Upper lobe of left lung (tissue), 6 donors: Measurements from ENCODE around the gene PRRG2. TPM values are rescaled to one million over a fixed set of nuclear protein-coding genes. Genes with fewer than 3 reads are reported as not detected.

Experiments
- ATAC-seq, 2 donors: fragments of 200-7000 bp; cut with Tn5 transposase; one replicate each; pipeline ENCODE4 v1.9.1; 2022; ENCODE audit warnings: mild to moderate bottlenecking in 2 of 2, moderate library complexity in 2 of 2; ENCODE audit not compliant: low FRiP score in 2 of 2
- DNase-seq, 2 donors: peaks; one replicate each; pipeline ENCODE4 v3.0.0-alpha.2; 2019 to 2020
- H3K27ac ChIP-seq, 4 donors: fragments of 200-600 bp; sonication (generic); one replicate each; pipeline ENCODE4 v1.5.1; 2016 to 2019
- H3K27me3 ChIP-seq, 4 donors: fragments of 200-600 bp; sonication (generic); one replicate each; pipeline ENCODE4 v1.5.1; 2017 to 2019
- H3K36me3 ChIP-seq, 4 donors: fragments of 200-600 bp; sonication (generic); one replicate each; pipeline ENCODE4 v1.5.1; 2016 to 2019
- H3K4me1 ChIP-seq, 4 donors: fragments of 200-600 bp; sonication (generic); one replicate each; pipeline ENCODE4 v1.5.1; 2018 to 2019
- H3K4me3 ChIP-seq, 4 donors: fragments of 200-600 bp; sonication (generic); one replicate each; pipeline ENCODE4 v1.5.1; 2017 to 2019; ENCODE audit warnings: mild to moderate bottlenecking in 2 of 4, moderate library complexity in 1 of 4
- H3K9me3 ChIP-seq, 4 donors: fragments of 200-600 bp; sonication (generic); one replicate each; pipeline ENCODE4 v1.5.1; 2018 to 2019
- EP300 ChIP-seq, 4 donors: sonication (generic); formaldehyde crosslinking; IDR thresholded peaks; one replicate each; pipeline ENCODE4 v1.5.1; 2017; ENCODE audit warnings: antibody characterized with exemption in 4 of 4, control low read depth in 2 of 4
- POLR2A ChIP-seq, 4 donors: fragments of 450-650 bp; IDR thresholded peaks; one replicate each; pipeline ENCODE4 v1.5.1; 2016 to 2017; ENCODE audit warnings: antibody characterized with exemption in 4 of 4, mild to moderate bottlenecking in 2 of 4
- POLR2AphosphoS5 ChIP-seq, 2 donors: sonication (generic); formaldehyde crosslinking; IDR thresholded peaks; one replicate each; pipeline ENCODE4 v1.5.1; 2017; ENCODE audit warnings: antibody characterized with exemption in 2 of 2
- WGBS, 2 donors: methylation state at CpG; one replicate each; pipeline ENCODE4 v1.1.5; 2017 to 2018; 5-methylcytosine and 5-hydroxymethylcytosine counted together
- total RNA-seq, 6 donors: library from RNA; depleted of rRNA in 4 of 6; stranded (reverse); fragments of >200 nt in 4 of 6; gene quantifications; one replicate each; pipeline versions ENCODE4 v1.1.0 to v1.2.1, GENCODE V29; 2016 to 2021
- TF ChIP-seq, protein P1 (sequence below), 6 experiments: fragments of 450-650 bp in 4 of 6; fragments of 200-600 bp in 2 of 6; sonication (generic) in 2 of 6; IDR thresholded peaks; one replicate each; pipeline ENCODE4 v1.5.1; 2016 to 2019; ENCODE audit warnings: antibody characterized with exemption in 6 of 6
- donor health status: DM: no; HTN: no; CAD: no; lungs with moderate emphysema.
- donor health status: DM: no; HTN: yes; CAD: no; lungs with severe emphysema.

Gene PRRG2
- total RNA-seq, 6 donors from 2014 or later: 3.8 to 10.0 (median 7.1) TPM

GRCh38 chr19:49538643-49539042, 42.5 kb upstream of the PRRG2 start:
- WGBS, 2 donors: 83 to 85% methylated on average over 5 of the region's 5 CpGs
- peaks cover 8 to 11% (median 8%) of the 10 kb centered on the region in 4 donors for H3K4me1 ChIP-seq
- no peak overlapping the region for H3K27ac ChIP-seq
- DNase-seq (no peak), ATAC-seq (no peak)
- no peaks in the 10 kb centered on the region for H3K27me3 ChIP-seq
- H3K9me3 ChIP-seq: no peaks in the 10 kb centered on the region
- TF ChIP-seq, protein P1, sequence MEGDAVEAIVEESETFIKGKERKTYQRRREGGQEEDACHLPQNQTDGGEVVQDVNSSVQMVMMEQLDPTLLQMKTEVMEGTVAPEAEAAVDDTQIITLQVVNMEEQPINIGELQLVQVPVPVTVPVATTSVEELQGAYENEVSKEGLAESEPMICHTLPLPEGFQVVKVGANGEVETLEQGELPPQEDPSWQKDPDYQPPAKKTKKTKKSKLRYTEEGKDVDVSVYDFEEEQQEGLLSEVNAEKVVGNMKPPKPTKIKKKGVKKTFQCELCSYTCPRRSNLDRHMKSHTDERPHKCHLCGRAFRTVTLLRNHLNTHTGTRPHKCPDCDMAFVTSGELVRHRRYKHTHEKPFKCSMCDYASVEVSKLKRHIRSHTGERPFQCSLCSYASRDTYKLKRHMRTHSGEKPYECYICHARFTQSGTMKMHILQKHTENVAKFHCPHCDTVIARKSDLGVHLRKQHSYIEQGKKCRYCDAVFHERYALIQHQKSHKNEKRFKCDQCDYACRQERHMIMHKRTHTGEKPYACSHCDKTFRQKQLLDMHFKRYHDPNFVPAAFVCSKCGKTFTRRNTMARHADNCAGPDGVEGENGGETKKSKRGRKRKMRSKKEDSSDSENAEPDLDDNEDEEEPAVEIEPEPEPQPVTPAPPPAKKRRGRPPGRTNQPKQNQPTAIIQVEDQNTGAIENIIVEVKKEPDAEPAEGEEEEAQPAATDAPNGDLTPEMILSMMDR (IDR thresholded peaks at IDR 0.05): no peak
- no peak for TF ChIP-seq POLR2AphosphoS5 (IDR thresholded peaks at IDR 0.05)
- TF ChIP-seq POLR2A (IDR thresholded peaks at IDR 0.05): no peak
- TF ChIP-seq EP300 (IDR thresholded peaks at IDR 0.05): no peak
- H3K4me3 ChIP-seq: no peak overlapping the region
- peaks cover 0 to 30% (median 18%) of the 10 kb centered on the region in 4 donors for H3K36me3 ChIP-seq

- Histone ChIP-seq H3K27me3 (no peaks in the 10 kb centered on the region), H3K4me3 (no peak overlapping the region), H3K4me1 (peaks cover 2 to 3% (median 3%) of the 10 kb centered on the region in 4 donors), H3K9me3 (no peaks in the 10 kb centered on the region), H3K27ac (no peak overlapping the region), H3K36me3 (peaks cover 0 to 30% (median 18%) of the 10 kb centered on the region in 4 donors)
- TF ChIP-seq, protein P1 (IDR thresholded peaks at IDR 0.05): no peak
- WGBS, 2 donors: 90 to 91% methylated on average over 9 to 12 of the region's 13 CpGs
- DNase-seq (no peak), ATAC-seq (no peak)
These were observed 41.7 kb upstream of the PRRG2 start for GRCh38 chr19:49539192-49539952.

- H3K9me3 ChIP-seq: no peaks in the 10 kb centered on the region
- TF ChIP-seq POLR2A (IDR thresholded peaks at IDR 0.05) (no peak), EP300 (IDR thresholded peaks at IDR 0.05) (no peak), POLR2AphosphoS5 (IDR thresholded peaks at IDR 0.05) (no peak)
- TF ChIP-seq, protein P1 (IDR thresholded peaks at IDR 0.05): no peak
- WGBS, 2 donors: 89 to 91% methylated on average over 6 of the region's 6 CpGs
These were observed 39.2 kb upstream of the PRRG2 start for GRCh38 chr19:49541914-49542313.

DNA sequence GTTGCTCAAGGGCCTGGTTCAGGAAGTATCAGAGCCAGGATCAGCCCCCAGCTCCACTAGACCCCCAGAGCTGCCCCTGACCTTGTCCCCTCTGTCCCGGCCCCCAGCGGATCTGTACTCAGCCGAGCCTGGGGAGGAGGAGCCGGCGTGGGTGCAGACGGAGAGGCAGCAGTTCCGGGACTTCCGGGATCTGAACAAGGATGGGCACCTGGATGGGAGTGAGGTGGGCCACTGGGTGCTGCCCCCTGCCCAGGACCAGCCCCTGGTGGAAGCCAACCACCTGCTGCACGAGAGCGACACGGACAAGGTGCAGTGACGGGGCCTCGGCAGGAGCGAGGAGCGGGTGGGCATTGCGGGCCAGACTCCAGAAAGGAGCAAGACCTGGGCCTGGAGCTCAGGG, 38.7 kb upstream of the PRRG2 start:
- TF ChIP-seq POLR2AphosphoS5 (IDR thresholded peaks at IDR 0.05): no peak
- no peak for TF ChIP-seq POLR2A (IDR thresholded peaks at IDR 0.05)
- TF ChIP-seq, protein P1 (IDR thresholded peaks at IDR 0.05): no peak
- TF ChIP-seq EP300 (IDR thresholded peaks at IDR 0.05): no peak
- no peak overlapping the region for H3K4me3 ChIP-seq
- peaks cover 0 to 22% (median 15%) of the 10 kb centered on the region in 4 donors for H3K36me3 ChIP-seq
- H3K4me1 ChIP-seq: peaks cover 3 to 8% (median 6%) of the 10 kb centered on the region in 4 donors
- H3K9me3 ChIP-seq: no peaks in the 10 kb centered on the region
- 92 to 94% methylated on average over 16 of the region's 16 CpGs for WGBS, 2 donors
- DNase-seq (peak in 1 of 2 donors; percentile 73), ATAC-seq (no peak)
- H3K27ac ChIP-seq: no peak overlapping the region
- H3K27me3 ChIP-seq: no peaks in the 10 kb centered on the region

More at GRCh38 chr19:49541914-49542313, 39.2 kb upstream of the PRRG2 start:
- peaks cover 0 to 28% (median 17%) of the 10 kb centered on the region in 4 donors for H3K36me3 ChIP-seq
- no peak for DNase-seq
- H3K4me1 ChIP-seq: peaks cover 3% of the 10 kb centered on the region in 4 donors
- H3K4me3 ChIP-seq: no peak overlapping the region
- ATAC-seq: no peak
- no peak overlapping the region for H3K27ac ChIP-seq
- H3K27me3 ChIP-seq: no peaks in the 10 kb centered on the region

GRCh38 chr19:49543032-49543431, 38.1 kb upstream of the PRRG2 start:
- Histone ChIP-seq H3K9me3 (no peaks in the 10 kb centered on the region), H3K27ac (no peak overlapping the region), H3K4me1 (peaks cover 3 to 8% (median 6%) of the 10 kb centered on the region in 4 donors), H3K36me3 (peaks cover 0 to 22% (median 15%) of the 10 kb centered on the region in 4 donors), H3K4me3 (no peak overlapping the region), H3K27me3 (no peaks in the 10 kb centered on the region)
- TF ChIP-seq POLR2A (IDR thresholded peaks at IDR 0.05) (no peak), POLR2AphosphoS5 (IDR thresholded peaks at IDR 0.05) (no peak), EP300 (IDR thresholded peaks at IDR 0.05) (no peak)
- TF ChIP-seq, protein P1 (IDR thresholded peaks at IDR 0.05): no peak
- no peak for DNase-seq
- ATAC-seq: no peak
- WGBS, 2 donors: 89 to 96% methylated on average over 4 to 10 of the region's 14 CpGs
